Stimulated activated CD4-positive, alpha-beta T cell treated with anti-CD3 and anti-CD28 coated beads, Interleukin-1b, Interleukin-23, amount 100 ng/mL, for 1 hour (primary cell): ENCODE data around the gene IGDCC3.

ENCODE experiments used
- DNase-seq, 2 donors: peaks; one replicate each; pipeline ENCODE4 v3.0.0-alpha.2; 2020; ENCODE audit warnings: low read depth in 2 of 2

The IGDCC3 gene

DNA sequence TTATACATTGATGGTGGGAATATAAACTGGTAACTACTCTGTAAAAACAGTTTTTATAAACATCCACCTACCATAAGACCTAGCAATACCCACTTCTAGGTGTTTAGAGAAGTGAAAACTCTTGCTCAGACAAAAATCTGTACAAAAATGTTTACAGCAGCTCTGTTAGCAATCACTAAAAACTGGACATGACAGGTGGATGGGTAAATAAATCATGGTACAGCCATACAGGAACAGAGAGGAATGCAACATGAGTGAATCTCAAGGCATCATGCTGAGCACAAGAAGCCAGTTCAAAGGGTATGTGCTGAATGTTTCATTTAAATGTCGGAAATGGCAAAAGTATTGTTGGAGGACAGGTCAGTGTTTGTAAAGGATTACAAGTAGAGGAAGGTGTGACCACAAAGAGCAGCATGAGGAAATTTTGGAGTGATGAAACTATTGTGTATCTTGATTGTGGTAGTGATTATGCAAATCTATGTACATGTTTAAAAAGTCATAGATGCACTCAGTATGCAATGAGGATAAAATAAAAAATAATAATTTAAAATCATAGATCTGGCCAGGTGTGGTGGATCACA lies 84.8 kb downstream of the IGDCC3 start:
- DNase-seq = no peak

DNA sequence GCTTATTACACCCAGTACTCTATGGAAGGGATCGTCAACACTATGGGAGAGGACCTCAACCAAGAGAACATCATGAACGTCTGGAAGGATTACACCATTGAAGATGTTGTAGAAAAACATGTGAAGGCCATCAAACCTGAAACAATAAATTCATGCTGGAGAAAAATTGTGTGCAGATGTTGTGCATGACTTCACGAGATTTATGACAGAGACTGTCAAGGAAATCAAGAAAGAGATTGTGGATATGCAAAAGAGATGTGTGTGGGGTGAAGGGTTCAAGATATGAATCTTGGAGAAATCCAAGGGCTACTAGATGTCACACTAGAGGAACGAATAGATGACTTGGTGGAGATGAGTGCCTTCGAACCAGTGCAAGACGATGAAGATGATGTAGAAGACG lies 87.6 kb downstream of the IGDCC3 start:
- DNase-seq = no peak

DNA sequence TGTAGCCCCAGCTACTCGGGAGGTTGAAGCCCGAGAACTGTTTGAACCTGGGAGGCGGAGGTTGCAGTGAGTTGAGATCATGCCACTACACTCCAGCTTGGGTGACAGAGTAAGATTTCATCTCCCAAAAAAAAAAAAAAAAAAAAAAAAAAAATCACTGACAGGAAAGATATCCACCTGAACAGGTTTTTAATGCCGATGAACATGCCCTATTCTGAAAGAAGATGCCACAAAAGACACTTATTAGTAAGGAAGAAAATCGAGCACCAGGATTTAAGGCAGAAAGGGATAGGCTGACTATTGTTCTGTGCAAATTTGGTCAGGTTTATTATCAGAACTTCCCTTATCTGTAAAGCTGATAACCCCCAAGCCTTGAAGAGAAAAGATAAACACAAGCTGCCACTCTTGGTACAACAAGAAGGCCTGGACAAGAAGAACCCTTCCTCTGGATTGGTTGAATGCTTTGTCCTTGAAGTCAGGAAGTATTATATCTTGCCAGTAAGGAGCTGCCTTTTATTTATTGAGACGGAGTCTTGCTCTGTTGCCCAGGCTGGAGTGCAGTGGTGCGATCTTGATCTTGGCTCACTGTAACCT lies 88.4 kb downstream of the IGDCC3 start:
- no peak for DNase-seq

DNA sequence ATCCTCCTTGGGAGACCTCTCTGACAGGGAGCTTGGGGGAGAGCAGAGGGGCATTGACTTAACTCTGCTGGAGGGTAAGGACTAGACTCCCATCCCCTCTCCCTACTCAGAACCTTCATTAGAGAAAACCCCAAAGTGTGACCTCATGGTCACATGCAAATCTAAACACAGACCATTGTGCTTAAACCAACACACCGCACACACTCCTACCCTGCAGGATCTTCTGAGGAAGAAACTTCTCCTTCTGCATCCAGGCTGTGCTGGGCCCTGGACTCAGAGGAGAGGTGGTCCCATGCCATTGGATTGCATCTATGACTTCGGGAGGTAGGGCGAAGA lies 90.3 kb downstream of the IGDCC3 start:
- no peak for DNase-seq

DNA sequence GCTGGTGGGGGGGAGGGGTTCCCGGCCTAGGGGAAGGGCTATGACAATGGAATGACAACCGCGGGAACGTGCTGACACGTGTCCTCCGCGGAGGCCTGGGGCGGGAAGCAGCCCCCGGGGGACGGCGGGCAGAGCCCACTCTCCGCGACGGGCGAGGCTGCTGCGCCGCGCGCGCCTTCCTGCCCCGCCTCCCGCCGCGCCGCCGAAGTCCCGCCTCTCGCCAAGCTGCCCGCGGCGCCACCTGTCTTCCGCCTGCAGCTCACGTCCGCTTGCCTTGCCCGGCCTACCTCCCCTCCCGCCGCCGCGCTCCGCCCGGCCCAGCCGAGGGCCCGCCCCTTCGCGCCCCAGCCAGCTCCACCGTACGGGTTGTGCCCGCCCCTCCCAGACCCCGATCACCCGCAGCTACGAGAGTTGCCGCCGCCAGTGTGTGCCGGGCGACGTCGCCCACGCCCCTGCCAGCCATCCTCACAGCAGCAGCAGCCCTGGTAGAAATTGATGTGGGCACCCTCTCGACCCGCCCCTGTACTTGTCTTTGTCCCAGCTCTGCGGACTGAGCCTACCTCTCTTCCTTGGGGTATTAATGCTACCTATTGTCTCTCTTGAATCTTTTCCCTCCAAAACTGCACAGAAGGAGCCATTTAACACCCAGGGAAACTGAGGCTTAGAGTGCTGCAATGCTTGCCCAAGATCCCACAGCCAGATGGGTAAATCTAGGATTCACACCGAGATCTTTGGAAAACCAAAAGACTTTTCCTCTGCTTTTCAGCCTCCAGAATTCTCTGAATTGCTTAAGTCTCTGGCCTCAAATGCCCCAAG lies 90.9 kb downstream of the IGDCC3 start, which contains the start of gene PARP16:
PARP16 (minus strand) TSS at position 180 of the 816 bp plus-strand sequence. CDS start 457 bp downstream, outside the sequence.
- DNase-seq = peak; percentile 81 to 84

DNA sequence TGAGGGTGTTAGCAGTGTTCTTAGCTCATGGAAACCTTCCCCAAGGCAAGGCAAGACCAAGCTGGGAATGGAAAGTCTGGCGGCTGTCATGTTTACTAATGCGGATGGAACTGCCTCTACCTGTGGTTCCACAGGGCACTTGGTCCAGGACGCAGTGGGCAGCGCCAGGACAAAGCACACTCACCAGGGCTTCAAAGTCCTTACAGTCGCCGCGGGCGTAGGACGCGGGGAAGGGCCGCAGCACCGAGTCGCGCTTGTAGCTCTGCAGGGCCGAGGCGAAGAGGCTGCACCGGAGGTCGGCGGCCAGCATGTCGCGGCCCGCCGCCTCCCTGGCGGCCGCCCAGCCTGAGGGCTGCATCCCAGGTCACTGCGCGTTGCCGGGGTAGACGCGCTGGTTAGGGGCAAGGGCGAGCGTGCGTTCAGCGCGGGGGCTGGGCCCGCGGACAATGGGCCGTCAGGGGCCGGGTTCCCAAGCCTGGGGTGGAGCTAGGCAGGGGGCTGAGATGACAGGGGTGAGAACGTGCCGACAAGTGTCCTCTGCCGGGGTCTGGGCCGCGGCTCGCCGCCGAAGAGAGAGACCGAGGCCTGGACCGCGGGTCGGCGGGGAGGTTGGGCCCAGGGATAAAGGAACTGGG lies 91.6 kb downstream of the IGDCC3 start:
- DNase-seq = no peak

DNA sequence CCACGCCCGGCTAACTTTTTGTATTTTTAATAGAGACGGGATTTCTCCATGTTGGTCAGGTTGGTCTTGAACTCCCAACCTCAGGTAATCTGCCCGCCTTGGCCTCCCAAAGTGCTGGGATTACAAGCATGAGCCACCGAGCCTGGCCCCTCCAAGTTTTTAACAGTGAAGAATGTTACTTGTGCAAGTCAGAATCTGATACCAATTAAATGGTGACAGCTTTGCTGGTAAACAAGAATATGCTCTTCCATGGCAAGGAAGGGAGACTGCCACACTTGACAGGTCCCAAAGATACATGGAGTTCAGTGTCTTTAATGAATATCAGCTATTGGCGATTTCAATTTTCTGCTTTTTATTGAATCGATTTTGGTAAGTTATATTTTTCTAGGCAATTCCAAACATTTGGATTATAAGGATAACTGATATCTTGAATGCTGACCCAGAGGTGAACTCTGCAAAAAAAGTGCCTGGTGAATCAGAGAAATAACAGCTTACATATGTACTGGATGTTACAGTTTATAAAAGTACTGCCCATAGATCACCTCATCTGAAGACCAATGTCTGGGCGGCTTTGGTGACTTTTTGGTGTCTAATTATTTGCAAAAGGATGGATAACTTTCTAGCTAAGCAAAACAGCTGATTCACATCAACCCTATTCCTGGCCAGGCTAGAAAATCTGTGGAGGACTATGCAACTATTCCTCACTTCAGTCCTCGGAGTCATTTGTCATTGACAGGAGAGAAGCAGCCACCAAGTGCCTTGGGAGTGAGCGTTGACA lies 92.3 kb downstream of the IGDCC3 start:
- no peak for DNase-seq

DNA sequence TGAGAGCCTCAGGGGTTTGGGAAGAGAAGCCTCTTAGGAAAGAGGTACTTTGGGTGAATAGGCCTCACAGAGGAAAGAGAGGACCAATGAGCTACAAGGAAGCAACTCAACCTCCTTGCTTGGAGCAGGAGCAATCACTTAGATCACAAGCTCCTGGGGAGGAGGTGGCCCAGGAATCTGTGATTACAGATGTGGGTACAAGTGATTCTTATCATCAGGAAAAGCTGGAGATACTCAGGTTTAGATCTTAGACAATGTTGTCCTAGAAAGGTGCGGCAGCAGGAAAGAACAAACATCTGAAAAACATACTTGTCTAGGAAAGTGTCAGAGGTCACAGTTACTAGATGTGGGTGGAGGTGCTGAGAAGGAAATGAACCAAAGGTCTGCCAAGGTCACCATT lies 99.3 kb downstream of the IGDCC3 start:
- DNase-seq = no peak
